Stimulated activated CD8-positive, alpha-beta memory T cell treated with anti-CD3 and anti-CD28 coated beads, Interleukin-7, amount 100 ng/mL, for 48 hours (primary cell): ENCODE data around the gene CARS1.

Experiments
- DNase-seq, 2 donors: peaks; one replicate each; pipeline ENCODE4 v3.0.0-alpha.2; 2020; ENCODE audit warnings: low read depth in 1 of 2; ENCODE audit errors: extremely low read depth in 1 of 2

CARS1 gene

GRCh38 chr11:3010521-3011275, 46.5 kb downstream of the CARS1 start:
- no peak for DNase-seq

DNA sequence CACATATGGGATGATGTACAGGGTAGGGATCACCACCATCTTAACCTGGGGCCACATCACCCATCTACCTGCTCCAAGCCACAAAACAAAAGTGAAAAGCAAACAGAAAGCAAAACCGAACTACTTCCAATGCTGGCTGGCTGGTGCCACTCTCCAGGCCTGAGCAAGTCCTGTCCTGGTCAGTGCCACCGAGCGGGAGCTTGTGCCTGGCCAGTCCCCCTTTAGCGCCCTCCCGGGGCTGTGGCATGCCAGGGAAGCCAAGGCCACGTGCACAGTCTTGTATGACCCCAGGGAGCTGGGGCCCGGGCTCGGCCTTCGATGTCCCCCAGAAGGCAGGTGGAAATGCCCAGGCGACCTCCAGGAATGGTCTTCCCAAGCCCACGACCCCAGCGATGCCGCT, 47.2 kb downstream of the CARS1 start:
- no peak for DNase-seq

DNA sequence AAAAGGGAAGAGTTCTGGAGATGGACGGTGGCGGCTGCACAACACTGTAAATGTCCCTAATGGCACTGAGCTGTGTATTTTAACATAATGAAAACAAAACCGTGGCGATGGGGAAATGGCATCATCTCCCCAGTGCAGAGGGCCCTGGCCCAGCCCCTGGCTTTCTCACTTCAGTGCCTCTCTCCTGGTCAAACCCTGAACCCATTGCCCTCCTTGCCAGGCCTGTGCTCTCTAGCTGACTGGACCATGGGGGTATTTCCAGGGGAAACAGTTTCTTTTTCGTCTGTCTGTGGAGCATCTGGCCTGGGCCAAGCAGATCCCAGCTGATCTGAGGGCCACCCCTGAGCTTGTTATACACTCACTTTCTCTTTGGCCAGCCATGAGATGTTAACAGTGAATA, 47.7 kb downstream of the CARS1 start:
- DNase-seq = no peak

GRCh38 chr11:3008746-3009336, 48.4 kb downstream of the CARS1 start:
- no peak for DNase-seq

GRCh38 chr11:3007404-3008010, 49.7 kb downstream of the CARS1 start:
- DNase-seq = no peak

GRCh38 chr11:3006505-3007260, 50.5 kb downstream of the CARS1 start:
- peak in 1 of 2 donors; percentile 35 for DNase-seq

DNA sequence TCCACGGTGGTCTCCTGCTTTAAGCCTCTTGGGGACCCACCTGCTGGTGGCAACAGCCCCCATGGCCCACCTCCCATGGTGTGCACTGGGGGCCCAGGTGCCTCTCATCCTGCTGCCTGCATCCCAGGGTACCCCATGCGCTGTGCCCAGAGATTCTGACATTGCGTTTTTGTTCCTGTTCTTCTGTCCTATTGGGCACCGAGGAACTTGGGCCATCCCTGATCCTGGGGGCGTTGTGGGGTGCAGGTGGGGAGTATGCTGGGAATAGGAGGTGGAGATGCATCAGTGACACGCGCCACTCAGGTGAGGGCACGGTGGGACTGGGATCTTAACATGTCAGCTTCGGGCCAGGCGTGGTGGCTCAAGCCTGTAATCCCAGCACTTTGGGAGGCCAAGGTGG, 52.7 kb downstream of the CARS1 start:
- no peak for DNase-seq

DNA sequence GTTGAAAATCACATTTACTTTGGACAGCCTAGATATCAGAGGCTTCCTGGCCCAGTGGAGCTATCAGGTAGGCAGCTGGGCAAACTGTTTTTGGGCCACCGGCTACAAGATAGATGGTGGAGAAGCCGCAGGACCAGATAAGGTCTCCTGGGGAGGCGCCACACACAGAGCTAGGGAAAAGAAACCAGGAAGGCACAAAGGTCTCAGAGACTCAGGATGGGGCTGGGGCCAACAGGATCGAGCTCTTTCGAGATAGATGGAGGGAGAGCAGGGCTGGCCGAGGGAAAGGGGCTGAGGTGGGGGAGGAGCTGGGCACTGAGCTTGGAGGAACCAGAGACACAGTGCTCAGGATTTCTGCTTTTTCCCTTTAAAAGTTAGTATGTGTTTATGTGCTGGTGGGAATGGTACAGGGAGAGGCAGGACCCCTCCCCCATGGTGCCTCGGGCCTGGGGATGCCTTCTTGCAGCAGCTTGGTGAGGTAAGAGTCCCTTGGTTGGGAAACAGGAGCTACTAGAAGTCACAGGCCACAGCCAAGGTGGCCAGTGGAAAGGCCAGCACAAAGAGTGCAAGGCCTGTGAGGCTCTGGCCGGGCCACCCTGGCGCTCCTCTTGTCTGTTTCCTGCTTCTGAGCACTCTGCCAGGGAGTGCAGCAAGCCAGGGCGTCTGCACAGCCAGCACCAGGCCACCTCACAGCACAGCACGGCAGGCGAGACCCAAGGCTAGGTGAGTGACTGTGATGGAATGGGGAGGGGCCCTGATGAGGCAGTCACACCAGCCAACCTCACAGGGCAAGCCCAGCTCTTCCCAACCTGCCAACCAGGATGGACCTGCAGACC, 53.6 kb downstream of the CARS1 start:
- DNase-seq = no peak

GRCh38 chr11:3002871-3003270, 54.4 kb downstream of the CARS1 start:
- no peak for DNase-seq

- no peak for DNase-seq
Observed at GRCh38 chr11:3002351-3002861, 54.8 kb downstream of the CARS1 start.

DNA sequence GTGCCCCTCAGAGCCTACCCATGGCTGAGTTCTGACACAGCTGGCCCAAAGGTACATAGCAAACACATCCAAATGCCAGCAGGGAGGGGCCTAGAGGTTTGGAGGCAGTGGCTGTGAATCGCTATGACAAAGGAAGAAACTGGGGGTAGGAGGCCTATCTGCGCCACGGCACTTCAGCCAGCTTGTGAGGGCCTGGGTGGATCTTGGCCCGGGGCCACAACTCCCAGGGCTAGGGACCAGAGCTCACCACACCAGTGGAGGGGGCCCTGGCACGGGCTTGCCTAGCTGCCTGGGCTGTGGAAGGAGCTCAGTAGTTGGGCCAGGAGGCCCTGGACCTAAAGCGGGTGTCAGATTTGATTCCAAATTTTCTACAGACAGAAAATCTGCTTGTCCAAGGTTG, 55.7 kb downstream of the CARS1 start:
- no peak for DNase-seq

GRCh38 chr11:3000032-3000961, 56.9 kb downstream of the CARS1 start:
- DNase-seq = no peak

DNA sequence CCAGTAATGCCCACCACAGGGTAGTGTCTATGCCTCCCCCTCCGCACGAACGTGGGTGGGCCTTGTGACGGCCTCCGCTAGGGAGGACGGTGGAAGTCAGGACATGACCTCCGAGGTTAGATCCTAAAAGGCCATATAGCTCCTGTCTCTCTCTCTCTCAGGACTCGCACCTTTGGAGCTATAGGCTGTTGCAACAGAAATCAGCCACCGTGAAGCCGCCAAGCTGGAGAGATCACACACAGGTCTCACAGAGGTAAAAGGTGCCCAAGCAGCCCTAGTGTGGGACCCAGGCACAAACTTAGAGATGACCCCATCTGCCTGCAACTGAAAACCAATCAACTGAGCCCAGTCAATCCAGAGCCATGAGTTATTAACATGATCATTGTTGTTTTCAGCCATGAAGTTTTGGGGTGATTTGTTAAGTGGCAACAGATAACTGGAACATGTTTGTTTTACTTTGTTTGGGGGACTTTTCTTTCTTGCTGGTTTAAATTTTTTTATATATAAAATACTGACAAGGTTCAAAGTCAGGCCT, 57.7 kb downstream of the CARS1 start:
- DNase-seq = no peak

- DNase-seq = no peak
Observed at GRCh38 chr11:2998073-2998850, 59.0 kb downstream of the CARS1 start.

DNA sequence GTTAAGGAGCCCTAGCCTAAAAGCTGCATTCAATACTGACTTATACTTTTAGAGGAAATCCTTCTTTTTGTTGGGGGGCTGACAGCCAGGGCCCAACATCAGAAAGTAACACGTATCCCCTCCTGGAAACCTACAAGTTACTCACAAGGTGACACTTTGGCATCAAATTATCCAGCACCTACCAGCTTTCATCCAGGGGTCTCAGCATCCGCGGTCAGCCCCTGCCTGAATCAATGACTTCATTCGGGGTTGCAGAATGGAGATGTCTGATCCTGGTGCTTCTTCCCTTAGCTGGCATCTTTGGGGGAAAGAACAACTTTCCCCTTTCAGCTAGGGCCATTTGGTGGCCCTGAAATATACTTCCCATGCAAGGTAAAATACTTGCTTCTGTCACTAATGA, 59.8 kb downstream of the CARS1 start:
- DNase-seq = no peak

- no peak for DNase-seq
Observed at GRCh38 chr11:2996976-2997375, 60.2 kb downstream of the CARS1 start.

- no peak for DNase-seq
Observed at GRCh38 chr11:2995893-2996554, 61.2 kb downstream of the CARS1 start.

DNA sequence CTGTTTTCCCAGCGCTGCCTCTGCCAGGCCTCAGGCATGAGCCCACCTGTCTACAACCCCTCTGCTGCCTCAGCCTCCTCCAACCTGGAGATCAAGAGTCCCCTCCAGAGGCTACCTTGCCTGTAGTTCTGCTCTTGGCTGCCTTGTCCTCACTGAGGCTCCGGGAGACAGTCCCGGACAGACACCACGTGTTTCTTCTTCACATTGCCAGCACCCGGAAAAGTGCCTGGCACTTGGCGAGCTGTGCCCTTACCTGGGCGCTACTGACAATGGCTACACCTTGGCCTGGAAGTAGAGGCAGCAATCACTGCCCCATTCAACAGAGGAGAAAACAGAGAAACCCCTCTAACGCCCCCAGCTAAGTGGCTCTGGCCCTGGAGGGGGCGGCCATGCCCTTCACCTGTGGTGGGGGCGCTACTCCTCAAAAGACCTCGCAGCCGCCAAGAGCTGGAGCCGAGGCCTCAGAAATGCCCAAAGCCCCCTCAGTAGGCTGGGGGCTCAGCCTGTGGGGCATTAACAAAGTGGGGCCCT, 62.1 kb downstream of the CARS1 start:
- DNase-seq = no peak
